HG03432 (cell line): ENCODE measurements around the gene C14orf39.
"Not testable (repeated sequence)": the region's sequence is repeated elsewhere in the genome, so short reads cannot be mapped to it uniquely, and the experiment has no call there.

ENCODE experiments used
- ATAC-seq: cut with Tn5 transposase; IDR thresholded peaks from one replicate; pipeline ENCODE4 v1.9.1; 2021; ENCODE audit warnings: mild to moderate bottlenecking, moderate library complexity; ENCODE audit not compliant: unreplicated experiment

Gene C14orf39

DNA sequence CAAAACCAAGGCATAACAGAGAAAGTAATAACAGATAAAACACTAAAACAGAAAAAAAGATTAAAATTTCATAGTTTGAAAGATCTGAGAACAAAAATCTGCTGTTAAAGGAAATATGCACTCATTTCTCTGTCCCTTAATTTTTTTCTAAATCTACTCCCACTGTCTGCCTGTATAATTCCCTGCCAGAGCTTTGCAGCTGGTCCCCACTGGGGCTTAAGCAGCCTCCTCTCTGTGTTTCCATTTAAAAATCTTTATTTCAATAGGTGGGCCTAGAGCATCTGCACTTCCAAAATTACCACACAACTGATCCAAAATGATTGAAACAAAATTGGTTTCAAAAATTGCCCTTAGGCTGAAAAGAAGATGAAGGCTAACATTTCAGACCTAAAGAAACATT lies 16.7 kb upstream of the C14orf39 start:
- no peak for ATAC-seq

DNA sequence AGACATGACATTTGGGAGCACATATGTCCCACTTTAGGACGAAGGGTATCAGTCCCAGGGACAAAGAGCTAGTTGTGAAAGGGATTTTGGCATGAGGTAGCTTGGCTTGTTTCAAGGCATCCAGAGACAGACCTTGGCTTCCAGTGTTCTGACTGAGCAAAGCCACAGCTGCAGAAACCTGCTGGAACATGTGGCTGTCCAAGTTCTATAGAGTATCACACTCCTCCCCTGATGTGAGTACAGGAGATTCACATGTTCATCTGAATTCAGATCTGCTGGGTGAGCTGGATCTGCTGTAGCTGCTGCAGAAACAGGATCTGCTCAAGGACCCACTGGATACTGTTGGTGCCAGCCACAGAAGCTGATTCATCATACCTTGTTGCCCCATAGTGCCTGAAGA lies 10.1 kb upstream of the C14orf39 start:
- no peak for ATAC-seq

DNA sequence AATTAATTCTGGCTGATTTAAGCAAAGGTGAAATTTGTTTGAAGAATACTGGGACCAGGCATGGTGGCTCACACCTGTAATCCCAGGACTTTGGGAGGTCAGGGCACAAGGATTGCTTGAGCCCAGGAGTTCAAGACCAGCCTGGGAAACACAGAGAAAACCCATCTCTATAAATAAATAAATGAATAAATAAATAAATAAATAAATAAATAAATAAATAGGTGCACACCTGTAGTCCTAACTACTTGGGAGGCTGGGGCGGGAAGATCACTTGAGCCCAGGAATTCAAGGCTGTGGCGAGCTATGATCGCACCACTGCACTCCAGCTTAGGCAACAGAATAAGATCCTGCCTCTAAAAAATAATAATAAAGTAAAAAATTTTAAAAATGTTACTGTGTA lies 4.4 kb upstream of the C14orf39 start:
- ATAC-seq = no peak

DNA sequence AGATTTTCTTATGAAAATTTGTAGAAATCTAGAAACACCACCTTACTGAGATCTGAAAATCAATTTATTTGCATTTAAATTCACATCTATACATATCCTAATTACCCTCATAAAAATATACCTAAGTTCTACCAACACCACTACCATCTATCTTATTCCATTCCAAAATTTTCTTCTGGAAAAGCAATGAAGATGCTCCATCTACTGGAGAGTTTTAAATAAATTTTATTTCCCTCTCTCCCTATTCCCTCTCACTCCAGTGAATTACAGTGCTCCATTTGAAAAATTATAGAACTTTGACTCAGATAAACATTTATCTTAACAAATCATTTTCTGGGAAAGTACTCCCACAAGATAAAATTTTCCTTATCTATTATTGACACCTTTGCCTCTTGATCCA lies 2.3 kb upstream of the C14orf39 start:
- no peak for ATAC-seq

DNA sequence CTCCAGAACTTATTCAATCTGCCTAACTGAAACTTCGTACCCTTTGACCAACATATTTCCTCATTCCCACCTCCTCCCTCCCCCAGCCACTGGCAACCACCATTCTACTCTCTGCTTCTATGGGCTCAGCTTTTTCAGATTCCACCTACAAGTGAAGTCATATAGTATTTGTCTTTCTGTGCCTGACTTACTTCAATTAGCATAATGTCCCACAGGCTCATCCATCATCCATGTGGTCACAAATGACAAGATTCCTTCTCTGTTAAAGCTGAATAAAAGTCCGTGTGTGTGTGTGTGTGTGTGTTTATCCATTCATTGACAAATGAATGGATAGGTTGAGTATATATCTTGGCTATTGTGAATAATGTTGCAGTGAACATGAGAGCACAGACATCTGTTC lies 1.3 kb upstream of the C14orf39 start:
- ATAC-seq = no peak

DNA sequence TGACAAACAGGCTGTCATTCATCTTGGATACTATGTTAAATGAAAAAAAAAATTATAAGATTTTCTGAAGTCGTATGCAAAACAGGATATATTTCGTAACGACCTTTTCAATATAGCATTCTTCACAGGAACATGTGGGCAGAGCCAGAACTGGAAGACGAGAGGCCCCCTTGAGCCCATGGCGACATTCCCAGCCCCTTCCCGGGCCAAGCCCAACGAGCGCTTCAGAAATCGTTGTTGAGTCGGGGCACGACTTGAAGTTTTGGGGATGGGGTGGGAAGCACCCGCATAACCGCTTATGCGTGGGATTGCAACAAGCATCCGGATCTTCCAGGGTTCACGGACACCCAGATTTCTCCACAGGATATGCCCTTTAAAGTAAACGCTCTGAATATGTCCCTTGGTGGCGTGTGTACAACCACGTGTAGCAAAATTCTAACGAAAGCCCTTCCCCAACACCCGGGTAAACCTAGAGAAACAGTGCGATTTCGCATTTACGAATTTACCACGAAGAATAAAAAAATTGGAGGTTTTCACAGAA lies 736 bp downstream of the C14orf39 start:
- no peak for ATAC-seq

DNA sequence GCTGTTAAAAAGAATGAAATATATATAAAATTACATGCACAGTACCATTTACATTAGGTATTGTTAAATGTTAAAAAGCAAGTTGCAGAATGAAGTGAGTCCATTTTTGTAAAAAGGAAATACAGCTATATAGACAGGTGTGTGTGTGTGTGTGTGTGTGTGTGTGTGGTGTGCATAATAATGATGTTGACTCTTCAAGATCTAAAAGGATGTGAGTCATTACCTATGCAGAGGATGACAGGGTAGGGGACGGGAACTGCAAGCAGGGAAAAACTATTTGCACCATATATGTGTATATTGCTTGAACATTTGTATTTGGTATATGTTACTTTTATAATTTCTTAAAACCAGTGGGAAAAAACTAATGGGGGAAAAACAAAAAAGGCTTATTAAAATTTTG lies 3.1 kb downstream of the C14orf39 start:
- ATAC-seq = no peak

DNA sequence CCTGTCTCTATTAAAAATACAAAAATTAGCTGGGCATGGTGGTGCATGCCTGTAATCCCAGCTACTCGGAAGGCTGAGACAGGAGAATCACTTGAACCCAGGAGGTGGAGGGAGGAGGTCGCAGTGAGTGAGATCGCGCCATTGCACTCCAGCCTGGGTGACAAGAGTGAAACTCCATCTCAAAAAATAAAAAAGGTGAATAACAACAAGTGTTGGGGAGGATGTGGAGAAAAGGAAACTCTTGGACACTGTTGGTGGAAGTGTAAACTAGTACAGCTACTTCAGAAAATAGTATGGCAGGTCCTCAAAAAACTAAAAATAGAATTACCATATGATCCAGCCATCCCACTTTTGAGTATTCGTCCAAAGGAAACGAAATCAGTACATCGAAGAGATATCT lies 5.6 kb downstream of the C14orf39 start:
- not testable (repeated sequence) for ATAC-seq

DNA sequence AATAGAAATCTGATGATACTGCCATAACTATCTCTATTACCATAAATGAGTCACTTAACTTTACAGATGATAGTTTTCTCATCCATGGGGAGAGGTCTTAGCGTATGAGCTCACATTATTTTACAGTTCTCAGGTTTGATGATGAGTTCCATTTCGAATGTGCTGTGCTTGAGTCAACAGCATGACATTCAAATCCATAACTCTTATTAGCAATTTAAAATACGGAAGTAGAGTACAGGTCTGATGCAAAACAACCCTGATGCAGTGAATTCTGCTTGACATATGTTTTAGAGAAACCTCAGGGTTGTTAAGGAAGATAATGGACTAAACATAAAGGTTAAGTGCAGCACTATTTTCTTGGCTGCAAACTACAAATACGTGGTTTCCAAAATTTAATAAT lies 30.0 kb downstream of the C14orf39 start:
- no peak for ATAC-seq

DNA sequence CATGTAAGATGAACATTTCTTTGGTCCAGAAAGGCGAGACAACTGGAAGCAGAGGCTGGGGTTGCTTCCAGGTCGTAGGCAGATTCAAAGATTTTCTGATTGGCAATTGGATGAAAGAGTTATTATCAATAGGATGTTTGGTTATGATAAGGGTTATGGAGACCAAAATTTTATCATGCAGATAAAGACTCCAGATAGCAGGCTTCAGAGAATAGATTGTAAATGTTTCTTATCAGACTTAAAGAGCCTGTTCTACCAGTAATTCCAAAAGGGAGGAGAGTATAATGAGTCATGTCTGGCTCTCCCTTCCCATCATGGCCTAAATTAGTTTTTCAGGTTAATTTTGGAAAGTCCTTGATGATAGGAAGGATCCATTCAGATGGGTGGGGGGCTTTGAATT lies 55.6 kb downstream of the C14orf39 start:
- ATAC-seq = no peak

DNA sequence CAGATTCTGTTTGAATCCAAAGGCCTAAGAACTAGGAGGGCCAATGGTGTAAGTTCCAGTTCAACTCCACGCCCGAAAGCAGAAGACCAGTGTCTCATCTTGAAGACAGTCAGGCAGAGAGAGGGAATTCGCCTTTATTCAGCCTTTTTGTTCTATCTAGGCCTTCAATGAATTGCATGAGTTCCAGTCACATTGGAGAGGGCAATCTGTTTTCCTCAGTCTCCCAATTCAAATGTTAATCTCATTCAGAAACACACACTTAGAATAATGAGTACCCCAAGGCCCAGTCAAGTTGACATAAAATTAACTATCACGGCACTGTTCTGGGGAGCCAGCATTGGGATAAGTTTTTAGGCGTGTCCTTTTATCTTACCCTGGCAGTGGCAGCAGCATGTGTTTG lies 65.8 kb downstream of the C14orf39 start:
- no peak for ATAC-seq

DNA sequence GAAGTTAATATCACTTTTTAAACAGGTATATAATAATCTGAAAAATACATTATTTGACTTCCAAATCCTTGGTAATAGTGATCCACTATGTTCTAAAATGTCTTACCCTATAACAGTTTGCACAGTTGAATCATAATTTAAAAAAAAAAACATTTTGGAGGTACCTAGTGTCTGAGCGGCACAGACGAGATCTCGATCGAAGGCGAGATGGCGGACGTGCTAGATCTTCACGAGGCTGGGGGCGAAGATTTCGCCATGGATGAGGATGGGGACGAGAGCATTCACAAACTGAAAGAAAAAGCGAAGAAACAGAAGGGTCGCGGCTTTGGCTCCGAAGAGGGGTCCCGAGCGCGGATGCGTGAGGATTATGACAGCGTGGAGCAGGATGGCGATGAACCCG lies 88.3 kb downstream of the C14orf39 start:
- ATAC-seq = not testable (repeated sequence)

DNA sequence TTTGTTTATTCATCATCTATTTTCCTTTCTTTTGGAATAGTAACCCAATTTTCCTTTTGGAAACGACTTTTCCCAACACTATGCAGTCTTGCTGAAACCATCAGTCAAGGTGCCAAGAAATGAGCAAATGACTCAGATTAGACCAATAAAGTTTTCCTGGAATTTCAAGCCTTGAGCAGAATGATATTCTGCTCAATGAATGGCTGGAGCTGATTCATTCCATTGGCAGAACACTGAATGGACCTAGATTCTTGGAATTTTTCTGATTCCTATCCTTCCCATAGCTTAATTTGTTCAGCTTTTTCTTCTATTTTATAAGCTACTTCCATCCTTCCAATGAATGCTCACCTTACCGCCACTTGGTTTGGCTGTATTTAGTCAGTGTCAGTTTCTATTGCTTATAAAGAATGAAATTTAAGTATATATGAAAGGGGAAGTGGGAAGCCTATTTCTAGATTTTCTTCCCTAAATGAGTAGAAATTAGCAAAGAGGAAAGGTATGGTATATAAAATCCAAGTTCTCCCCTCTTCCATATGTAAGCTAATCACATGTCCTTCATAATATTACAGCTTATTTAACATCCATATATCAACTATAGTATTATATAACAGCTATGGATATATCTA lies 89.0 kb downstream of the C14orf39 start:
- ATAC-seq = no peak
